Activated CD4-positive, alpha-beta memory T cell treated with anti-CD3 and anti-CD28 coated beads for 36 hours (primary cell): ENCODE data around the gene CYB5B. TPM values are rescaled to one million over a fixed set of nuclear protein-coding genes. Genes with fewer than 3 reads are reported as not detected.

Experiments
- CTCF ChIA-PET: fragments of 350-600 bp; sonication (Branson Sonifier 250); formaldehyde crosslinking; loops from one replicate; lab custom pipeline; 2021; ENCODE audit warnings: antibody characterized with exemption, inconsistent platforms; lab: Charles Lee
- POLR2A ChIA-PET: fragments of 350-600 bp; sonication (Branson Sonifier 250); formaldehyde crosslinking; loops from one replicate; lab custom pipeline; 2021; ENCODE audit warnings: antibody characterized with exemption; lab: Charles Lee
- DNase-seq: peaks from one replicate; pipeline ENCODE4 v3.0.0-alpha.2; 2020
- H3K27ac Mint-ChIP-seq: one replicate; pipeline ENCODE4 v1.8.0; 2021; ENCODE audit warnings: mixed read lengths
- H3K27me3 Mint-ChIP-seq: one replicate; pipeline ENCODE4 v1.8.0; 2021; ENCODE audit warnings: mixed read lengths
- H3K36me3 Mint-ChIP-seq: one replicate; pipeline ENCODE4 v1.8.0; 2021; ENCODE audit warnings: mixed read lengths
- H3K4me1 Mint-ChIP-seq: one replicate; pipeline ENCODE4 v1.8.0; 2021; ENCODE audit warnings: low read depth, mixed read lengths
- H3K4me3 Mint-ChIP-seq: one replicate; pipeline ENCODE4 v1.8.0; 2021; ENCODE audit warnings: mild to moderate bottlenecking, mixed read lengths
- H3K9me3 Mint-ChIP-seq: one replicate; pipeline ENCODE4 v1.8.0; 2021; ENCODE audit warnings: mixed read lengths
- intact Hi-C: fragments of 100-400 bp; cut with micrococcal nuclease; formaldehyde crosslinking; loops from one replicate; pipeline ENCODE4 v1.15.1; 2023
- total RNA-seq, 2 experiments: library from RNA; stranded (reverse); gene quantifications; one replicate each; pipeline ENCODE4 v1.2.3, GENCODE V29; 2021

The CYB5B gene
- total RNA-seq, 2 experiments from 2014 or later = 147 to 152 TPM

GRCh38 chr16:69513180-69513966 lies 89.0 kb downstream of the CYB5B start:
- H3K27ac Mint-ChIP-seq = no peak overlapping the region
- intact Hi-C loops = no loop called here
- CTCF ChIA-PET = no interaction called here

GRCh38 chr16:69514356-69514755 lies 89.9 kb downstream of the CYB5B start:
- Mint-ChIP-seq H3K27me3 (no peaks in the 10 kb centered on the region), H3K9me3 (no peaks in the 10 kb centered on the region), H3K4me3 (no peak overlapping the region), H3K36me3 (no peaks in the 10 kb centered on the region), H3K4me1 (no peaks in the 10 kb centered on the region), H3K27ac (no peak overlapping the region)
- intact Hi-C loops = no loop called here
- CTCF ChIA-PET = no interaction called here
- POLR2A ChIA-PET = no interaction called here
- DNase-seq = no peak

More at GRCh38 chr16:69513180-69513966, 89.0 kb downstream of the CYB5B start:
- Mint-ChIP-seq H3K9me3 (no peaks in the 10 kb centered on the region), H3K4me1 (no peaks in the 10 kb centered on the region), H3K36me3 (no peaks in the 10 kb centered on the region), H3K27me3 (no peaks in the 10 kb centered on the region), H3K4me3 (no peak overlapping the region)
- DNase-seq = no peak
- POLR2A ChIA-PET = no interaction called here

Other genes starting within 250 kb of the CYB5B start
- gene SNTB2, start 237.5 kb upstream of the CYB5B start, total RNA-seq = 10 to 100 TPM; 19.8 to 20.1 TPM
- 10 to 100 TPM; 32.1 to 33.0 TPM for gene VPS4A, start 113.3 kb upstream of the CYB5B start, total RNA-seq
- gene PDF, start 94.0 kb upstream of the CYB5B start, total RNA-seq = 10 to 100 TPM; 16.2 to 17.6 TPM
- 10 to 100 TPM; 25.4 to 27.9 TPM for gene COG8, start 85.1 kb upstream of the CYB5B start, total RNA-seq
- gene NIP7, start 84.8 kb upstream of the CYB5B start, total RNA-seq = 10 to 100 TPM; 43.3 to 47.1 TPM
- under 1 TPM; 0.58 to 0.86 TPM for gene TMED6, start 72.8 kb upstream of the CYB5B start, total RNA-seq
- 10 to 100 TPM; 39.5 to 42.5 TPM for gene TERF2, start 38.6 kb upstream of the CYB5B start, total RNA-seq
- gene NFAT5, start 141.3 kb downstream of the CYB5B start, total RNA-seq = 10 to 100 TPM; 28.2 to 32.7 TPM